Activated gamma-delta T cell treated with anti-CD3 and anti-CD28 coated beads, Interleukin-2, amount 50 U/mL, for 16 hours (primary cell): Measurements from ENCODE around the gene GTPBP4.
"Not testable (repeated sequence)": the region's sequence is repeated elsewhere in the genome, so short reads cannot be mapped to it uniquely, and the experiment has no call there.

Experiments
- DNase-seq: peaks from one replicate; pipeline ENCODE4 v3.0.0-alpha.2; 2020; ENCODE audit warnings: low read depth

The GTPBP4 gene

DNA sequence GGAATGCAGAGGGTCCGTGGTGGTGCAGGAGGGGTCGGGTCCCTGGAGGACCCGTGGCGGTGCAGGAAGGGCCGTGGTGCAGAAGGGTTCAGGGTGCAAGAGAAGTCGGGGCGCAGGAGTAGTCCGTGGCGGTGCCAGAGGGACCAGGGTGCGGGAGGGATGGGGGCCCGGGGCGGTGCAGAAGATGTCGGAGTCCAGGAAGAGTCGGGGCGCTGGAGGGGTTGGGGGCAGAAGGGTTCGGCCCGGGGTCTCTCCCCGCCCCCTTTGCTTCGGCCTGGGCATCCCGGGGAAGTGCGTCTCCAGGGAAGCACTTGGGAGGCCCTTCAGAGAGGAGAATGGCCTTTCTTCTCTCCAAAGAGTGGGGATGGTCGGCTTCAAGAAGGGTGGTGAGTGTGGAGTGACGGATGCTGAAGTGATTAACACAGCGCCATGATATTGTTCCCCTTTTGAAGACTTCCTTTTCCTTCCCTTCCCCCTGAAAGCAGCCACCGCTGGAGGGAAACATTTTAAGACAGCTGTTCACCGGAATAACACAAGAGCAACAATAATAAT is 68.9 kb downstream of the GTPBP4 start:
- no peak for DNase-seq

DNA sequence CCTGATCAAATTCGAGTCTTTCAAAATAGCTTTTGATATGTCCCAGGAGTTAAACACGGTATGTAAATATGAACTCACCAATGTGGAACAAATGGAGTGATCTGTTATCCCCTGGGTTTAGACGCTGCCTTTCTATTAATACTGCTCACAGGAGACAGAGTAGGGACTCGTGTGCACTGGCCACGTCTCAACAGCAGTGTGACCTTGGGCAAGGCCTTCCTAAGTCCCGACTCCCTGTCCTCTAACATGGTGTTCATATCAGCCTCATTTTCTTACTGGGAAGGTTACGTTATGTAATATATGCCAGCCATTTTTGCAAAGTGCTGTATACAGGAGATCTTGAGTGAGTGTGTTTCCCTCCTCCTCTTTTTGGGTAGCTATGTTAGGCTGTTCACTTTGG is 69.8 kb downstream of the GTPBP4 start:
- no peak for DNase-seq

GRCh38 chr10:1059902-1060301 is 71.7 kb downstream of the GTPBP4 start:
- DNase-seq = no peak

- DNase-seq = no peak
Measured at GRCh38 chr10:1061930-1062774, 73.9 kb downstream of the GTPBP4 start.

DNA sequence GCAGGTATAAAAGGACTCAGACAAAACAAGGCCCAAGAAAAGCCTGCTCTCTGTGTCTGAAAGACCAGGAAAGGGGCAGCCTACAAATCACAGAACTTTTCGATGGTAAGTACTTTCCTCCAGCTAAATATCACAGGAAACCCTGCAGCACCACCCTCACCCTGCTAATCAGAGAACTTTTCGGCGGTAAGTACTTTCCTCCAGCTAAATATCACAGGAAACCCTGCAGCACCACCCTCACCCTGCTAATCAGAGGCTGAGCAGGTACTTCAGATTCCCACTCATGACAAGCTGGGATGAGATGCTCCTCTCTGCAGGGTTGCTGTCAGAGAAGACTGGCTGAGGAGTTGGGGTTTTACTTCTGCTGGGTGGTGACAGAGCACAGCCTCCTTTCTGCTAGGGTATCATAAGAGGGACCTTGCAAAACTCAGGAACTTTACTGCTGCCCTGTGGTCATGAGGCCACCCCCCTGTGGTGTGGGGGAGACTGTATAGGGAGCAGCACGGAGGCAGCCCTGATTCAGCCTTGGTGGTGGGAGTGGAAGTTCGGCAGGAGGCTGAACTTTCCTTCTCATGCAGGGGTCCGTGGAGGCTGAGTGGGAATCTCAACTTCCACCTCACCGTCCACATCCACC is 75.1 kb downstream of the GTPBP4 start:
- peak; percentile 25 for DNase-seq

DNA sequence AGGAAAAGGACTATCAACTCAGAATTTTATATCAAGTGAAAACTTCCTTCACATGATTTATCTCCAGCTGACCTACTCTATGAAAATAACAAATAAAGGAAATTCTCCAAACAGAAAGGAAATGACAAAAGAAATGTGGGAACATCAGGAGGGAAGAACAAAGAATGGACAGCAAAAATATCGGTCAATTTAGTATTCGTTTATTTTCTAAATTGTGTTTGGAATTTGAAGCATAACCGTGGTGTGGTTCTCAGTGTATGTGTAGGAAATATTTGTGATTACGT is 76.7 kb downstream of the GTPBP4 start:
- no peak for DNase-seq

GRCh38 chr10:1066734-1067133 is 78.5 kb downstream of the GTPBP4 start:
- DNase-seq = not testable (repeated sequence)

GRCh38 chr10:1068380-1069361 is 80.4 kb downstream of the GTPBP4 start:
- no peak for DNase-seq
